SU-DHL-6 (cell line): Measurements from ENCODE around the gene RNF144B.

Experiments
- EZH2phosphoT487 ChIP-seq: fragments of 200-600 bp; sonication (generic), shearing (Covaris generic); conservative IDR thresholded peaks from 2 replicates; pipeline ENCODE4 v1.6.1; 2018; ENCODE audit warnings: mild to moderate bottlenecking, antibody characterized with exemption, low read length, moderate library complexity, mixed read lengths
- TF ChIP-seq, protein P1 (sequence below): fragments of 200-600 bp; sonication (generic); IDR thresholded peaks from one replicate; pipeline ENCODE4 v1.5.1; 2017; ENCODE audit warnings: antibody characterized with exemption, mild to moderate bottlenecking, low read length, moderate library complexity; ENCODE audit not compliant: insufficient read depth, poor library complexity, severe bottlenecking

DNA sequence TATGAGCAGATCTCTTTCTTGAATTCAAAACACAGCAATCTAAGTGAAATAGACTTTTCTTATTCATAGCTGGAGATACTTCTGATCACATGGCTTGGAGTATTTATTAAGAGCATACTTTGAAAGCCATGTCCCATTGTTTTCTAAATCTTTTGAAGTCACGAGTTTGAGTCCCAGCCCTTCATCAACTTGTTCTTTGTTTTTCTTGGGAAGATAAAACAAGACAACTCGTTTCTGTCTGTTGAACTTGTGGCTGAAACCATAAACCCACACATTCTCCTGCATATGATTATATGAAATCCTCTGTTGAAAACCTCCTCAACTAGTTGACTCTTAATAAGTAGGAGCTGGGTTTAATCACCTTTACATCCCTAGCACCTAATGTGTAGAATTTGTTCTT, 3.3 kb downstream of the RNF144B start:
- TF ChIP-seq, protein P1, sequence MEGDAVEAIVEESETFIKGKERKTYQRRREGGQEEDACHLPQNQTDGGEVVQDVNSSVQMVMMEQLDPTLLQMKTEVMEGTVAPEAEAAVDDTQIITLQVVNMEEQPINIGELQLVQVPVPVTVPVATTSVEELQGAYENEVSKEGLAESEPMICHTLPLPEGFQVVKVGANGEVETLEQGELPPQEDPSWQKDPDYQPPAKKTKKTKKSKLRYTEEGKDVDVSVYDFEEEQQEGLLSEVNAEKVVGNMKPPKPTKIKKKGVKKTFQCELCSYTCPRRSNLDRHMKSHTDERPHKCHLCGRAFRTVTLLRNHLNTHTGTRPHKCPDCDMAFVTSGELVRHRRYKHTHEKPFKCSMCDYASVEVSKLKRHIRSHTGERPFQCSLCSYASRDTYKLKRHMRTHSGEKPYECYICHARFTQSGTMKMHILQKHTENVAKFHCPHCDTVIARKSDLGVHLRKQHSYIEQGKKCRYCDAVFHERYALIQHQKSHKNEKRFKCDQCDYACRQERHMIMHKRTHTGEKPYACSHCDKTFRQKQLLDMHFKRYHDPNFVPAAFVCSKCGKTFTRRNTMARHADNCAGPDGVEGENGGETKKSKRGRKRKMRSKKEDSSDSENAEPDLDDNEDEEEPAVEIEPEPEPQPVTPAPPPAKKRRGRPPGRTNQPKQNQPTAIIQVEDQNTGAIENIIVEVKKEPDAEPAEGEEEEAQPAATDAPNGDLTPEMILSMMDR: no peak
- TF ChIP-seq EZH2phosphoT487: no peak
